NCI-H146 (cell line): ENCODE data around the gene PFN1.
"Not testable (repeated sequence)": the region's sequence is repeated elsewhere in the genome, so short reads cannot be mapped to it uniquely, and the experiment has no call there.

Source experiments
- DNase-seq: peaks from one replicate; lab custom pipeline; 2025; lab: John Stamatoyannopoulos, UW

The PFN1 gene

DNA sequence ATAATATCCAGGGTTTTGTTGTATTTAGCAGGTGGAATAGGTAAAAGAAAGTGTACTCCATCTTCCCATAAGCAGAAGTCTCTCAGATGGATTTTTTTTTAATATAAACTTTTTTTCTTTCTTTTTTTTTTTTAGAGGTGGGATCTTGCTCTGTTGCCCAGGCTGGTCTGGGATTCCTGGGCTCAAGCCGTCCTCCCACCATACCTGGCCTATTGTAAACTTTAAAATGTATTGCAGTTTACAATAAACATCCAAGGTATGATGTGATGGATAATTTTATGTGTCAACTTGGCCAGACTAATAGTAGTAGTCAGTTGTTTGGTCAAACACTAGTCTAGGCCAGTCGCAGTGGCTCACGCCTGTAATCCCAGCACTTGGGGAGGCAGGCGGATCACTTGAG is 27.0 kb downstream of the PFN1 start:
- no peak for DNase-seq

DNA sequence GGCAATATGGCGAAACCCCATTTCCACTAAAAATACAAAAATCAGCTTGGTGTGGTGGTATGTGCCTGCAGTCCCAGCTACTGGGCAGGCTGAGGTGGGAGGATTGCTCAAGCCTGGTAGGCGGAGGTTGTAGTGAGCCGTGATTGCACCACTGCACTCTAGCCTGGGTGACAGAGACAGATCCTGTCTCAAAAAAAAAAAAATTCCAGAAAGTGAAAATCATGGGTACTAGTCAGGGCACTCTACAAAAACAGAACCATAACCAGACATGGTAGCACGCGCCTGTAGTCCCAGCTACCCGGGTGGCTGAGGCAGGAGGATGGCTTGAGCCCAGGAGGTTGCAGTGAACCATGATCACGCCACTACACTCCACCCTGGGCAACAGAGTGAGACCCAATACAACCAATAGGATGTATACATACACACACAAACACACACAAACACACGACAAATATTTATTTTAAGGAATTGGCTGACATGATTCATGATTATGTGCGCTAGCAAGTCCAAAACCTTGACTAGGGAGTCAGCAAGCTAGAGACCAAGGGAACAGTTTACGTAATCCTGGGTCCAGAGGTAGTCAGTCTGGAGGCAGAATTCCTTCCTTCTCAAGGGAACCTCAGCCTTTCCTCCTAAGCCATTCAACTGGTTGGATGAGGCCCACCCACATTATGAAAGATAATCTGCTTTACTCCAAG is 27.8 kb downstream of the PFN1 start:
- DNase-seq = no peak

GRCh38 chr17:4919511-4920047 is 28.8 kb downstream of the PFN1 start:
- DNase-seq = no peak

DNA sequence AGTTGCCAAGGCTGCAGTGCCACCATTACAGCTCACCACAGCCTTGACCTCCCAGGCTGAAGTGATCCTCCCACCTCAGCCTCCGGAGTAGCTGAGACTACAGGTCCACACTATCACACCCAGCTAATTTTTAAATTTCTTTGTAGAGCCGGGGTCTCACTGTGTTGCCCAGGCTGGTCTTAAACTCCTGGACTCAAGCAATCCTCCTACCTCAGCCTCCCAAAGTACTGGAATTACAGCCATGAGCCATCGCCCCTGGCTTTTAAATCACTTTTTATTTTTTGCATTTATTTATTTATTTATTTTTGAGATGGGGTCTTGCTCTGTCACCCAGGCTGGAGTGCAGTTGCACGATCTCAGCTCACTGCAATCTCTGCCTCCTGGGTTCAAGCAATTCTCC is 33.8 kb downstream of the PFN1 start:
- DNase-seq = not testable (repeated sequence)

GRCh38 chr17:4913994-4914393 is 34.3 kb downstream of the PFN1 start:
- DNase-seq = no peak

DNA sequence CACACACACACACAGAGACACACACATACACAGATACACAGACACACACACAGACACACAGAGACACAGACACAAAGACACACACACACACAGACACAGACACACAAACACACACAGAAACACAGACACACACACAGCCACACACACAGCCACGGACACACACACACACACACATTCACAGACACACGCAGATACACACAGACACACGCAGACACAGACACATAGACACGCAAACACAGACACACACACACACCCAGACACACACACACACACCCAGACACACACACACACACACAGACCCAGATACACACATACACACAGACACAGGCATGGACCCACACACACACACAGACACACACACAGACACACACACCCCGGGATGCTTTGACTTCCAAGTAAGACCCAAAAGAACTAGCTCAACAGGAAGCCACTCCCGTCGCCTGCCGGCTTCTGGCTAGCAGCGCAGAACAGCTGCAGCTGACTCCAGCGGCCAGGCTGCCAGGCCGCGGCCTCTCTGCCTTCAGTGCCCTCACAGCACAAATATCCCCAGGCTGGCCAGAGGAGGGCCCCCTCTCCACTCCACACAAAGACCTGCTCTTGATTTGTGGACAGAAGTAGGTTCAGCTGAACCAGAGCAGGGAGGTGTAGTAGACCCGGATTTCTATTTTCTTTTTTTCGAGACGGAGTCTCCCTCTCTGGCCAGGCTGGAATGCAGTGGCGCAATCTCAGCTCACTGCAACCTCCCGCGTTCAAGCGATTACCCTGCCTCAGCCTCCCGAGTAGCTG is 39.4 kb downstream of the PFN1 start:
- peak; percentile 88 for DNase-seq

DNA sequence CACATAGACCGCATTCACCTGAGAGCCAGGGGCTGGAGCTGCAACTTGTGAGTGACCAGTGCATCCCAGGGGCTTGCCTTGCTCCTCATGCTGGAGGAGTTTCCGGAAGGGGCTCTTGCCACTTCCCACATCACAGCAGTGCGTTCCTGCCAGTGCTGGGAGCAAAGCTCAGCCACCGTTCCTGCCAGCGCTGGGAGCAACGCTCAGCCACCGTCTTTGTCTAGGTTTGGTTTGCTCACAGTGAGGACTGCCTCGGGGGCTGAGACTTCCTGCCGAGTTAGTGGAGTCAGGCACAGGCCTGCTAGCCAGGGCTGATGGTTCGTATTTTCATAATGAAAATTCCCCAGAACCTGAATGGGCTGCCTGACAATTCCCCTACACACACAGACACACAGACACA is 40.0 kb downstream of the PFN1 start:
- DNase-seq = peak; percentile 86

DNA sequence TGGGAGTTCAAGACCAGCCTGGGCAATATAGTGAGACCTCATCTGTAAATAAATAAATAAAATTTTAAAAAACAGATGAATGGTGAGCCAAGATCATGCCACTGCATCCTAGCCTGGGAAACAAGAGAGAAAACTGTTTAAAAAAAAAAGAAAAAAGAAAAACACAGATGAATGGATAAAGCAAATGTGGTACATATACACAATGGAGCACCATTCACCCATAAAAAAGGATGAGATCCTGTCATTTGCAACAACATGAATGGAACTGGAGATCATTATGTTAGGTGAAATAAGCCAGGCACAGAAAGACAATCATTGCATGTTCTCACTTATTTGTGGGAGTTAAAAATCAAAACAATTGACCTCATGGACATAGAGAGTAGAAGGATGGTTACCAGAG is 41.7 kb downstream of the PFN1 start:
- DNase-seq = not testable (repeated sequence)

GRCh38 chr17:4903051-4903818 is 45.1 kb downstream of the PFN1 start, which contains the start of gene CHRNE:
Gene CHRNE, minus strand, starts transcription at chr17:4903098. Its CDS starts 35 bp downstream, at chr17:4903063.
- peak; percentile 84 for DNase-seq

GRCh38 chr17:4902540-4902939 is 45.8 kb downstream of the PFN1 start:
- DNase-seq = no peak

DNA sequence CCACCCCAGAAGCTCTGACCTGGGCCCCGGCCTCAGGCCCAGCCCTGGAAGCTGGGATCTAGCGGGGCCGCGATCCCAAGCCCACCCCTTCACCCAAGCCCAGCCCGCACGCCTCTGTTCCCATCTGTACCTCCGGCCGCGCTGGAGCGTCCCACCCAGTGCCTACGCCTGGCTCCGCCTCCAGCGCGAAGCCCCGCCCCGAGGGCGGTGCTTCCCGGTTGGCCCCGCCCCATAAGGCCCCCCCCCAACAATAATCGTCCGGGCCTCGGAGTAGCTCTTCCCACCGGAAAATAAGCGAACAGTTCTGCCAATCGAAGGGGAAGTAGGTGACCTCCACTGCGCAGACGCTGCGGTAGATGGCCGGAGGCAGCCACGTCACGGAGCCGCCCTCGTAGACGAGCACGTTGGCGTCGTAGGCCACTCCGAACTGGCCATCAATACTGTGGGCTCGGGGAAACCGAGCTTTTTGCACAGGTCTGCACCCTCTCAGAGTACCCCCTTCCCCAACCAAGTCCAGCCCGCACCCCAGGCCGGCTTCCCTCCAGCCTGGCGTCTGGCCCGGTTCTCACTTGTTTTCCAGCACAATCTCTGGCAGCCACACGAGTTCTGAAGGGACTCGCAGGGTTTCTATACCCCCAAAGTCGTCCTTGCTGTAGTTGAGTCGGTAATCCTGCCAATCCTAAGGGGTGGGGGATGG is 46.5 kb downstream of the PFN1 start:
- no peak for DNase-seq

GRCh38 chr17:4901108-4901647 is 47.2 kb downstream of the PFN1 start:
- no peak for DNase-seq

DNA sequence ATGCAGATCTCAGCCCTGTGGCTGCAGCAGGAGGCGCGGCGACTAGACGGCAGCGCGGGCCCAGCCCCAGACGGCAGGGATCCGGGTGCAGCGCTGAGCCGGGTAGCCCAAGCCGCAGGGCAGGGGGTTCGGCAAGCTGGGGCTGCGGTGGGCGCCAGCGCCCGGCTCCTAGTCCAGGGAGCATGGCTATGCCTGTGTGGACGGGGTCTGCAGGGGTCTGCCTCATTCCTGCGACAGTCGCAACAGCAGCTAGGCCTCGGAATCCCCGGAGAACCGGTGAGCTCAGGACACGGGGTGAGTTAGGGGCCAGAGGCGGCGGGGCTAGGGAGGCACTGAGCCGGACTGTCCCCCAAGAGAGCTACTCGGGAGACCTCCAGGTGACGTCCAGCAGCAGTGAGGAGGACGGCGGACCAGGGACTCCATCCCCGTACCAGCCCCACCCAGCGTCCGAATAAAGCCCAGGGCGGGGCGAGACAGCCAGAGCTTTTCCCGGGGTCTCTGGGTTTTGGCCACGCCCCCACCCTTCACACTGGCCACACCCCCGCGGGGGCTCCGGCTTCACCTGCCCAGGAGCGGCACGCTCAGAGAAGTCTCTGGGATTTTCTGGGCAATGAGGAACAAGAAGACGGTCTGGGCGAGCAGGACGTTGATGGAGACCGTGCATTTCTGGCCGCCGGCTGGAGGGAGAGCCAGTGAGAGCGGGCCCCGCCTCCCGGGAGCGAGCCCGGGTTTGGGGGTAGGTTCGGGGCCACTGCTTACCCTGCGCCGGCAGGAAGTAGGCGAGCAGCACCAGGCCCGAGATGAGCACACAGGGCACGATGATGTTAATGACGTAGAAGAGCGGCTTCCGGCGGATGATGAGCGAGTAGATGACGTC is 47.9 kb downstream of the PFN1 start:
- no peak for DNase-seq

DNA sequence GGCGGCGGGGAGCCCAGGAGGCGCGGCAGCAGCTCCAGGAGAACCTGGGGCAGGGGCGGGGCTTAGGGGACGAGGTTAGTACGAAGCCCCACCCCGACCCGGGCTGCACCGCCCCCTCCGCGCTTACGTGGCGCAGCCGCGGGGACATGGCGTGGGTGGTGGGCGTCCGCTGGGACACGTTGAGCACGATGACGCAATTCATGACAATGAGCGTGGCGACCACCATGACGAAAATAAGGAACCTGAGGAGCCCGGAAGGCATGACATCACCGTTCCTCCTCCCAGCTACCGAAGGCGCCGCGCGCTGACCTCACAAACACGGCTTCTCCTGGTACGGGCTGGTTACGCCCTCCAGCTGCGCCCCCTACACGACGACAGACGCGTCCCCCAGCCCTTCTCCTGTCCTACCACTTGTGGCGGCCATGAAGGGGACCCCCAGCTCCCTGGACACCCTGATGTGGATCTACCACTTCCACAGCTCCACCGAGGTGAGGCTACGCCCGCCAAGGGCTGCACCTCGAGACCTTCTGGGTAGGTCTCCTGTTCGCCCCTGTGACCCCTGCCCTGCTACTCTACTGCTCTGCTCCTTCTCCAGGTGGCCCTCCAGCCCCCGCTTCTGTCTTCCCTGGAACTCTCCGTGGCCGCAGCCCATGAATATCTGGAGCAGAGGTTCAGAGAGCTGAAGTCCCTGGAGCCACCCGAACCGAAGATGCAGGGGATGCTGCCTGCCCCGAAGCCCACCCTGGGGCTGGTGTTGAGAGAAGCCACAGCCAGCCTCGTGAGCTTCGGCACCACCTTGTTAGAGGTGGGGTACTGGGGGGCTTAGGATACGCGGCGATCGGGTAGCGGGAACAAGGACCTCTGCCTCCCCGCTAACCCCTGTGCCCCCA is 48.7 kb downstream of the PFN1 start, which contains the start of gene C17orf107:
C17orf107 (plus strand) TSS at position 196 of the 890 bp plus-strand sequence; CDS start at position 423, 227 bp downstream.
- peak; percentile 51 for DNase-seq

DNA sequence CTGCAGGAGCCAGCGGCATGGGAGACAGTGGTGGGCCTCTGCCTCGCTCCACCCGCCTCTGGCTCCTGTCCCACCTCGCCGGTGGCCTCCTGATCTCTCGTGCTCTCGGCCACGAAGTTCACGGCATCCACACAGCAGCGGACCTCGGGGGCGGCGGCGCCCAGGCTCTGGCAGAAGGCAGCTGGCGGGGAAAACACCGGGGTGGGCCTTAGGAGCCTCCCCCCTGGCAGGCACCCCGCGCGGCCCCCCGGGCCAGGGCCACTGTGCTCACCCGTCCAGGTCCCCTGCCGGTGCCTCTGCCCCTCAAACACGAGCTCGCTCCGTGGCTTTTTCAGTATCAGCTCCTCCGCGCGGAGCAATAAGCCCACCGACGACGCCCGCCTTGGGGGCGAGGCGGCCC is 49.4 kb downstream of the PFN1 start:
- DNase-seq = no peak

DNA sequence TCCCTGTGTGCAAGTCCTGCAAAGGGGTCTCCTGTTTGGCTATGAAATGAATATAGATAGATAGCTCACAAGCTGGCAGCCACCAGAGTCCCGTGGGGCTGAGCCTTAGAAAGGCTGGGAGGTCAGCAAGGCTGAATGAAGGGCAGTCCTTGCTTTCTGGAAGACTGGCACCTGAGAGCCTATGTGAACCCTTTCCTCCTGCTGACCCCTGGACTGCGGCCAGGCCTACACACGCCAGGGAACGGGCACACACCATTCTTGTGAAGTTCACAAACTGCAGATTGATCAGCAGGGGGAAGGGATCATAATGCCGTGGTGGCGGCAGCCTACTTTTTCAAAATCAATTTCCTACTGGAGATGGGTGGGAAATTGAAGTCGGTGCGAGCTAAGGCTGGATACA is 50.0 kb downstream of the PFN1 start:
- no peak for DNase-seq

DNA sequence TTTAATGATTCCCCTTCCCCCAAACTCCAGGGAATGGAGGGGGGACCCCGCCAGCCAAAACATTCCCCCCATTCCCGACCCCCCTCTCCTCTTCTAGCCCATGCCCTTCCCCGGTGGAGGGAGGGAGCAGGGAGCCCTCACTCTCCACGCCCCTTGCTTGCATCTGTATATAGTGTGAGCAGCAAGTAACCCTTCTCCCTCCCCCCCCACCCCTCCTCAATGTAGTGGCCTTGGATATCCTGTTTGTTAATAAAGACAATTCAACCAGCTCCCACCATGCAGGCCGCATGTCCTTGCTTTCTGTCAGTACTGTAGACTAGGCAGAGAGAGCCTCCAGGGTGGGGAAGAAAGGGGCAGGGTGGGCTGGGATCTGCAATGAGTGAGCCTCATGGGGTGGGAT is 50.5 kb downstream of the PFN1 start:
- no peak for DNase-seq

- no peak for DNase-seq
Observed at GRCh38 chr17:4897198-4897687, 51.1 kb downstream of the PFN1 start.
